Smooth muscle cell of the brain vasculature (primary cell): ENCODE data around the gene SLC18A3.

ENCODE experiments used
- DNase-seq: peaks from one replicate; pipeline ENCODE4 v3.0.0-alpha.2; 2012; ENCODE audit warnings: low read depth, low spot score

The SLC18A3 gene

DNA sequence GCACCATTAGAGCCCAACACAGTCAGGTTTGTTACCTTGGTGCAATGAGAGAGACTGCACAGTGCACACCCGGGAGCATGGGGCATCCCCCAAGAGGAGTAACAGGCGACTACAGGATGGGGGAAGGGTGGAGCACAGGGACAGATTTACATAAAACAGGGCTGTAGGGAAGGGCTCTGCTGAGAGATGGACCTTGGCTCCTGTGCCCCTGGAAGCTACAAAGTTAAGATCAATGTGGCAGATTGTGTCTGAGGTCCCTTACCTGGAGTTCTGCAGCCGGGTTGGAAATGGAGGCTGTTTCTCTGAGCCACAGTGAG lies 13.7 kb upstream of the SLC18A3 start:
- no peak for DNase-seq

- DNase-seq = no peak
Measured at GRCh38 chr10:49596836-49597235, 13.3 kb upstream of the SLC18A3 start.

GRCh38 chr10:49597426-49598163 lies 12.5 kb upstream of the SLC18A3 start:
- DNase-seq = no peak

DNA sequence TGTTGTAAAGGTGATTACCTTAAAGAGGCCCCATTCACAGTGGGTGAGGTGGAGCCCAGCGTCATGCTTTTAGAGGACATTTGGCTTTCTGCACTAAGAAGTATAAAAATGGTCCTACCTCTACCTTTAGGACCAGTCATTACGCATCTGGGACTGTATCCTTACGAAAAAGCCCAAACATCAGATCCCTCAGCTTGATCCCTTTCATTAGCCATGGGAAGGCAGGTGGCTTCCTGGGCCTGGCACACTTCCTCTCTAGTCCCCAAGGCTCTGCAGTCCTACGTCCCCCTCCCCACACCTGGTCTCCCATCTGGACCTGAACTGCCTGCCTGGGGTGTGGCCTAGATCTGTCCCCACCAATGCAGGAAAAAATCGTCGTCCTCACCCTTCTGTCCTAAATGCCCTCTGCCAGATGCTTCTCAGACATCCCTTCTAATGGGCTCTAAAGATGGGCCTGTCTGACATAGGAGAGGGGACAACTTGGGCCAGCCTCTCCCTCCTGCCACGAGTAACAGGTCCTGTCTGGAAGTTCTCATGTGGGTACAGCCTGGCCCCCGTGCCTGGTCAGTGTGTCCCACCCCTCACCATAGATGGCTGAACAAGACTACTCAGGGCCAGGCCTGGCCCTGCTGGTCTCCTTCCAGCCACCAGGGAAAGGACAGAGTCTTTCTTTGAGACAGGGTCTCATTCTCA lies 11.8 kb upstream of the SLC18A3 start:
- DNase-seq = no peak

DNA sequence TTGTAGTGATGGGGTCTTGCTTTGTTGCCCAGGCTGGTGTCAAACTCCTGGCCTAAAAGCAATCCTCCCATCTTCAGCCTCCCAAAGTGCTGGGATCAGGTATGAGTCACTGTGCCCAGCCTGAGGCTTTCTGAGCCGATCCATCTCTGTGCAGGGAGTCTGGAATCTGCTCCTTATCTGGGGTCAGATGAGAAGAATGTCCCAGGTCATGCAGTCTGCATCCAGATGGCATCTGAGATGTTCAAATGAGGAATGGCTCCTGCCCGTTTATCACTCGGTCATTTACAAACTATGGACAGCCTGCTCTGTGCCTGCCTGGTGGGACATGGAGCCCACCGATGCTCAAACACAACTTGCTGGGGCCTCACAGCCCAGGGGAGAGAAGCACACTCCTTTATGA lies 11.1 kb upstream of the SLC18A3 start:
- DNase-seq = no peak

- DNase-seq = no peak
Measured at GRCh38 chr10:49599546-49599945, 10.6 kb upstream of the SLC18A3 start.

- no peak for DNase-seq
Measured at GRCh38 chr10:49600046-49600445, 10.1 kb upstream of the SLC18A3 start.

DNA sequence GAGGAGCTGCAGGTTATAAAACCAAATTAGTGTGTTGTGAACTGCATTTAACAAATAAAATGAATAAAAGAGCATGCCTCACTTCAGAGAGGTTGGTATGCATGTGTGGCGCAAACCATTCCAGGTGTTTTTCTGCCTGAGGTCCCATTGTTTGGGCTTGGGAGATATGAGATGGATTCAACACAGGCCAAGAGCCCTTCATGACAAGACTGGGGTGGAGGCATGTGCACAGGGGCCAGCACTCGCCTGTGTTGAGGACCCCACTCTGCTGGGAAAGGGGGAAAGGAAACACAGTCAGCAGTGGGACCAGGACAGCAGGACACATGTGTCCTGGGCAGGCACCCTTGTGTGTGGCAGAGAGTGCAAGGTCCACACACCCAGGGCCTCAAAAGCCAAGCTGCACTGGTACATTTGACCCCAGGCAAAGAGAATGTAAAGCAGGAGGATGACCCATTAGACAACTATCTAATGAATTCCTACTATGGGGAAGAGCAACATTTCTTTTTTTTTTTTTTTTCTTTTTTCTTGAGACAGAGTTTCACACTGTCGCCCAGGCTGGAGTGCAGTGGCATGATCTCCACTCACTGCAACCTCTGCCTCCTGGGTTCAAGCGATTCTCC lies 9.2 kb upstream of the SLC18A3 start:
- no peak for DNase-seq

GRCh38 chr10:49601857-49602256 lies 8.3 kb upstream of the SLC18A3 start:
- DNase-seq = no peak

DNA sequence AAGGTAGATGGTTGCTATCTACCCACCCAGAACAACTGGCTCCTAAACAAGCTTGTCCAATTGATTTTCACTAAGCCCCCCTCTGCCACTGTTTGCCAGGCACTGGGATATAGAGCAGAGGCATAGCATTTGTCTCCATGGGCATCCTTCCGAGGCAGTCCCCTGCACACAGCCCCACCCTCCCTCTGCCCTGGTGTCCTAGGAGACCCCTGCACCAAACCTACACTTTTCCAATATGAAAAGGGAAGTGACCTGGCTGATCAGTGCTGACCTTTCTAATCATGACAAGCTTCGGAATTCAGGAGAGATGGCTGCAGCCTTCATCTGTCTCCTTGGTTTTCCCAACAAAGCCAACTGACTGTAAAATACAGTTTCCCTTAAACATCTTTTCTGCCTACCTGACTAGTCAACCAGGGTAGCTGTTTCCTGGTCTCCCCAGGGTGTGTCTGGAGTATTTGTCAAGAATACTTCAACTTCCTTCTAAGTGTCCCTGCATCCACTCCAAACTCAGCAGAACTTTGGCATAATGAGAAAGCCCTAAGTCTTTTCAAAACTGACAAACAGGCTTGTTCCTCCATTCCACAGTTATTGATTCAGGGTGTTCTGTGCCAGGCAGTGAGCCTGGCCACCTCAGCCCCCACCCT lies 7.6 kb upstream of the SLC18A3 start:
- no peak for DNase-seq

GRCh38 chr10:49605216-49605938 lies 4.7 kb upstream of the SLC18A3 start:
- no peak for DNase-seq

GRCh38 chr10:49605939-49606509 lies 4.1 kb upstream of the SLC18A3 start:
- no peak for DNase-seq

DNA sequence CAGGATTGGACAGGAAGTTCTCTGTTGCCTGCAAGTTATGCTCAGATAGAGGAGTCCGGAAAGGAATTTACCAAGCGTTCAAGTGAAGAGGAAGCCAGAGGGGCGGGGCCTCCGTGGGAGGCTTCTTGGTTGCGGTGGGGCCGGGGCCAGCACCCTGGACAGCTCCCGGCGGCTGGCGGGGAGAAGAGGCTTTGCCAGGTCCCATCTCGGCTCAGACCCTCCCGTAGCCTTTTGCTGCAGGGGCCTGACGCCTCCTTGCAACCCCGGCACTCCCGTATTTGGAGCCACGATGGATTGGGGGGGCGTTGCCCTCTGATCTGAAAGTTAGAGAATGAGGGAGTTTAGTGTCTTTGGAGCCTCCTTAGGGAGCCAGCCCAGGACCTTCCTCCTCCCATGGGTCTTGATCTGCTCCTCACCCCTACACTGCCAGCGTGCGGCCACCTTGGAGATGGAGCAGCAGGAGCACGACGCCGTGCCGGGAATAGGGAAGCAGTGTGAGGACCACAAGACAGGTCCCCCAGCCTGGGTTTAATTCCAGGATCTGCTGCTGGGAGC lies 3.1 kb upstream of the SLC18A3 start:
- peak; percentile 41 for DNase-seq

DNA sequence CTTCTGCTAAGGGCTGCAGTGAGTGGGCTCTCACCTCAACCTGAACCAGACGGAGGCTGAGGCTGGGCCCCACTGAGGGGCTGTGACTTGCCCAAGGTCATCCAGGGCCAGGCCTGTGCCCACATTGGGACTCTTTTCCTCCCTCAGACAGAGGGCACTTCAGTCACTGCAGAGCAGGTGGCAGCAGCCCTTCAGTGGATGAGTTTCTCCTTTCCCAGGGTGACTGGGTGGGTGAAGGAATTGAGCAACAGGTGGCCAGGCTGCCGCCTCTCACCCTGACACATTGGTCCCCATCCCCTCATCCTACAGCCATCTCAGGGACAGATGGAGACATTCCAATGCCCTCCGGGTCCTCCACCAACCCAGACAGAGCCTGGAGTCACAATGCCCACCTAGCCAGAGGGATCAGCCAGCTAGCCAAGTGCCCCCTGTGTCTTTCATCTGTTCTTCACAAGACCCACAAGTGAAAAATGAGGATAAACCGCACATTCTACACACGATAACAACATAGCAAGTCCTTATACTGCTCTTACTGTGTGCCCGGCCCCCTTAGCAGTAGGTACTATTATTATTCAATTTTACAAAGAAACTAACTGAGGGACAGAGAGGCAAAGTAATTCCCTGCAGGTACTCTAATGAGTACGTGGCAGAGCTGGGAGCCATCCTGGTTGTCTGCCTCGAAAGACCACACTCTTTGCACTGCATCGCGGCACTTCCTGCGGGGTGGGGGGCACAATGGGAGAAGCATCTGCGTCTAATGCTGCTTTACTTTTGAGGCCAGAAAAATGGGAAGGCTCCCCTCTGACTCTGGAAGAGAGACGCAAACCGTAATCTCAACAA lies 1.7 kb upstream of the SLC18A3 start:
- DNase-seq = no peak

DNA sequence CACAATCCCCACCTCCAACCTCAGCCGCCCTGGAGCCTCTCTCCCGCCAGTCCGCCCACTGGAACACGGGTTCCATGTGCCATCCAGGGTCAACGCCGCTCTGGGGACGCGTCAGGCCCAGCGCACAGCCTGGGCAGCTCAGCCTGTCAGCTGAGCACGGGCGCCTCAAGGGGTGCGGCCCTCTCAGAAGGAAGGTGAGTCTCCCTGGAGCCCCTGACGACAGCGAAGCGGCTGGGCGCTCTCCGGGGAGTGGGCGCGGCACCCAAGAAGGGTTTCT lies 1.2 kb upstream of the SLC18A3 start:
- no peak for DNase-seq

DNA sequence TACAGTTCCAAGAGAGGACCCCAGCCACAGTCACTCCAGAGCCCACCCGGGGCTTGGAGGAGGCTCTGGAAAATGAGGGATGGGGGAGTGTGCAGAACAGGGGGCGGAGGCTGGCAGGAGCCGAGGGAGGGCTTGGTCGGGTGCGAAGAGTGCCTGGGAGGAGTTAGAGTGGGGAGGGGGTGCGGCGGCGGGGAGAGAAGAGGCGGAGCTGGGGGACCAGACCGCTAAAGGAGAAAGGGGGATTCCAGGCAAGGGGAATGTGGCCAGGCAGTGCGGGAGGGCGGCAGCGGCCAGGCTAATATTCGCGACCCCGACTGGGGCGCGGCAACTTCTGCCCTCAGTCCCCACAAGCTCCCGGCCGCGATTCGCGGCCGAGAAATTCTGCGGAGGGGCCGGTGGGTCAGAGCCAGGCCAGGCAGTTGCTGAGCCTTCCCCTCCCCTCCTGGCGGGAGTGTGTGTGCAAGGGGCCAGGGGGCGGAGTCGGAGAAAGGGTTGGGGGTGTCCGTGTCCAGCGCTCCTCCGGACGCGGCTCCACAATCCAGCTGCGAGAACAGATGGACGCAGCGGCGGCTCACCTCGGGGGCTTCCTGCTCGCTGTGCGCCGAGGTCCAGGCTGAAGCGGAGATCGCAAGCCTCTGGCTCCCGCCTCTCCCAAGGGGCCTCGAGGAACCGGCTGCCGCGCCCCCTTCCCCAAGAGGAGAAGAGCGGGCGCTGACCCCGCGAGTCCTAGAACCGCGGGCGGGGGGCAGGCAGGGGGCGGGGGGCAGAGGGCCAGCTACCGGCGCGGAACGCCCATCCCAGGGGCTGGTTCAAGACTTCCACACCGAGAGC lies 612 bp upstream of the SLC18A3 start:
- DNase-seq = no peak

DNA sequence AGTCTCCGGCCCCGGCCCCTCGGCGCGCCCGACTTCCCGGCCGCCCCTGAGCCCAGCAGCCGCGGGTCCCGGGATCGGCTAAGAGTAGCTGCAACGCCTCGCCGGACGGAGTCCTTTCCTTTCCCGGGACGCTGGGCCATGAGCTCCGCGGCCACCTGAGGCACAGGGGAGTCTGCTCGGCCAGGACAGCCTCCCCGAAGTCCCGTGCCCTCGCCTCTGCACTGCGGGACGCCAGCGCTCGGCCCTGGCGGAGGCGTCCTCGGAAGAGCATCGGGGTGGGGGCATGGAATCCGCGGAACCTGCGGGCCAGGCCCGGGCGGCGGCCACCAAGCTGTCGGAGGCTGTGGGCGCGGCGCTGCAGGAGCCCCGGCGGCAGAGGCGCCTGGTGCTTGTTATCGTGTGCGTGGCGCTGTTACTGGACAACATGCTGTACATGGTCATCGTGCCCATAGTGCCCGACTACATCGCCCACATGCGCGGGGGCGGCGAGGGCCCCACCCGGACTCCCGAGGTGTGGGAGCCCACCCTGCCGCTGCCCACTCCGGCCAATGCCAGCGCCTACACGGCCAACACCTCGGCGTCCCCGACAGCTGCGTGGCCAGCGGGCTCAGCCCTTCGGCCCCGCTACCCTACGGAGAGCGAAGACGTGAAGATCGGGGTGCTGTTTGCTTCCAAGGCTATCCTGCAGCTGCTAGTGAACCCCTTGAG lies 502 bp downstream of the SLC18A3 start:
- no peak for DNase-seq

GRCh38 chr10:49611166-49611815 lies 1.2 kb downstream of the SLC18A3 start:
- DNase-seq = no peak
